Right atrium auricular region (tissue), 2 donors: ENCODE results near the gene TMF1. TPM values are rescaled to one million over a fixed set of nuclear protein-coding genes. Genes with fewer than 3 reads are reported as not detected.

Experiments
- DNase-seq: peaks from one replicate; pipeline ENCODE4 v3.0.0-alpha.2; 2019; ENCODE audit warnings: low spot score
- H3K27ac ChIP-seq, 2 donors: fragments of 200-600 bp; sonication (generic); 1 replicate in 1 of 2; 2 replicates in 1 of 2; pipeline ENCODE4 v1.5.1; 2016 to 2019
- H3K27me3 ChIP-seq, 2 donors: fragments of 200-600 bp; sonication (generic); one replicate each; pipeline versions ENCODE4 v1.5.1 to v1.6.0; 2017 to 2019
- H3K36me3 ChIP-seq: fragments of 200-600 bp; sonication (generic); one replicate; pipeline ENCODE4 v1.5.1; 2016
- H3K4me1 ChIP-seq, 2 donors: fragments of 200-600 bp; sonication (generic); one replicate each; pipeline versions ENCODE4 v1.5.1 to v1.6.0; 2017 to 2019
- H3K4me3 ChIP-seq, 2 donors: fragments of 200-600 bp; sonication (generic); 1 replicate in 1 of 2; 2 replicates in 1 of 2; pipeline ENCODE4 v1.5.1; 2017 to 2019; ENCODE audit warnings: mild to moderate bottlenecking in 1 of 2, moderate library complexity in 1 of 2
- H3K9me3 ChIP-seq, 2 donors: fragments of 200-600 bp; sonication (generic); one replicate each; pipeline ENCODE4 v1.5.1; 2019
- CTCF ChIP-seq, 2 donors: fragments of 200-600 bp; sonication (generic); IDR thresholded peaks; one replicate each; pipeline ENCODE4 v1.5.1; 2019; ENCODE audit warnings: antibody characterized with exemption in 2 of 2
- total RNA-seq, 2 donors: library from RNA; depleted of rRNA; stranded (reverse); fragments of >200 nt; gene quantifications; one replicate each; pipeline ENCODE4 v1.1.0, GENCODE V29; 2016

Gene TMF1
- total RNA-seq, 2 donors from 2014 or later, result 15.6 to 21.3 TPM

- no peaks in the 10 kb centered on the region for H3K9me3 ChIP-seq
- H3K4me1 ChIP-seq, result peaks cover 0 to 88% of the 10 kb centered on the region in 2 donors
- DNase-seq, result no peak
- TF ChIP-seq CTCF (IDR thresholded peaks at IDR 0.05), result no peak
- no peaks in the 10 kb centered on the region for H3K36me3 ChIP-seq
- H3K4me3 ChIP-seq, result peak overlapping the region; percentile 87 to 94
- no peaks in the 10 kb centered on the region for H3K27me3 ChIP-seq
- peak overlapping the region; percentile 96 for H3K27ac ChIP-seq
Observed at GRCh38 chr3:69087030-69087791, 35.1 kb upstream of the TMF1 start.

- H3K36me3 ChIP-seq, result no peaks in the 10 kb centered on the region
- peak overlapping the region; percentile 87 to 94 for H3K4me3 ChIP-seq
- H3K4me1 ChIP-seq, result peaks cover 0 to 85% of the 10 kb centered on the region in 2 donors
Observed at GRCh38 chr3:69085833-69086722, 33.9 kb upstream of the TMF1 start.

GRCh38 chr3:69085168-69085832, 33.2 kb upstream of the TMF1 start:
- no peaks in the 10 kb centered on the region for H3K27me3 ChIP-seq
- H3K4me1 ChIP-seq, result peaks cover 0 to 82% of the 10 kb centered on the region in 2 donors

More at GRCh38 chr3:69085833-69086722, 33.9 kb upstream of the TMF1 start:
- H3K9me3 ChIP-seq, result no peaks in the 10 kb centered on the region
- DNase-seq, result peak; percentile 97
- TF ChIP-seq CTCF (IDR thresholded peaks at IDR 0.05), result no peak
- peak overlapping the region; percentile 96 for H3K27ac ChIP-seq
- no peaks in the 10 kb centered on the region for H3K27me3 ChIP-seq

GRCh38 chr3:69084326-69085167, 32.4 kb upstream of the TMF1 start, which contains the start of gene ARL6IP5:
Gene ARL6IP5, plus strand, starts transcription at chr3:69084937. Its CDS starts 111 bp downstream, at chr3:69085048.
- H3K36me3 ChIP-seq, result no peaks in the 10 kb centered on the region
- no peaks in the 10 kb centered on the region for H3K9me3 ChIP-seq
- peak within 1 kb of the TSS; percentile 96 for H3K27ac ChIP-seq
- TF ChIP-seq CTCF (IDR thresholded peaks at IDR 0.05), result no peak
- DNase-seq, result peak; percentile 96
- H3K4me1 ChIP-seq, result peaks cover 0 to 75% of the 10 kb centered on the region in 2 donors
- H3K27me3 ChIP-seq, result no peaks in the 10 kb centered on the region
- peak within 1 kb of the TSS; percentile 87 to 94 for H3K4me3 ChIP-seq

More at GRCh38 chr3:69085168-69085832, 33.2 kb upstream of the TMF1 start:
- Histone ChIP-seq H3K9me3 (no peaks in the 10 kb centered on the region), H3K36me3 (no peaks in the 10 kb centered on the region), H3K4me3 (peak overlapping the region; percentile 87 to 94), H3K27ac (peak overlapping the region; percentile 96)
- no peak for DNase-seq
- TF ChIP-seq CTCF (IDR thresholded peaks at IDR 0.05), result no peak

- Histone ChIP-seq H3K4me3 (no peak overlapping the region), H3K36me3 (no peaks in the 10 kb centered on the region), H3K9me3 (no peaks in the 10 kb centered on the region), H3K27ac (peak overlapping the region in 1 of 2 donors; percentile 96), H3K27me3 (no peaks in the 10 kb centered on the region), H3K4me1 (peaks cover 0 to 74% of the 10 kb centered on the region in 2 donors)
- TF ChIP-seq CTCF (IDR thresholded peaks at IDR 0.05), result no peak
- DNase-seq, result no peak
Observed at GRCh38 chr3:69082805-69083204, 30.7 kb upstream of the TMF1 start.
